Activated CD4-positive, alpha-beta T cell treated with anti-CD3 and anti-CD28 coated beads for 48 hours (primary cell): ENCODE results near the gene TXNL4B.
"Not testable (repeated sequence)": the region's sequence is repeated elsewhere in the genome, so short reads cannot be mapped to it uniquely, and the experiment has no call there.

Experiments used
- DNase-seq: peaks from one replicate; pipeline ENCODE4 v3.0.0-alpha.2; 2020

Gene TXNL4B

GRCh38 chr16:72072514-72073342, 20.7 kb downstream of the TXNL4B start:
- DNase-seq = no peak

DNA sequence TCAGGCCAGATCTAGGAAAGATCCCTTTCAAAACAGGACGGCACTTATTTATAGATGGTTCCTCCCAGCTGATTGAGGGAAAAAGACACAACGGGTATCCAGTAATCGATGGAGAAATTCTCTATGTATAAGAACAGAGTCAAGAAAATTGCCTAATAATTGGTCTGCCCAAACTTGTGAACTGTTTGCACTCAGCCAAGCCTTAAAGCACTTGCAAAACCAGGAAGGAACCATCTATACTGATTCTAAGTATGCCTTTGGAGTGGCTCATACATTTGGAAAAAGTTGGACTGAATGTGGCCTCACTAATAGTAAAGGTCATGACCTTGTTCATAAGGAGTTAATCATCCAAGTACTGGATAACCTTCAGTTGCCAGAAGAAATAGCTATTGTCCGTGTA, 24.5 kb downstream of the TXNL4B start:
- no peak for DNase-seq

GRCh38 chr16:72066747-72067146, 26.7 kb downstream of the TXNL4B start:
- no peak for DNase-seq

- no peak for DNase-seq
Observed at GRCh38 chr16:72064361-72064894, 29.0 kb downstream of the TXNL4B start.

GRCh38 chr16:72061564-72061963, 31.9 kb downstream of the TXNL4B start:
- DNase-seq = no peak

- no peak for DNase-seq
Observed at GRCh38 chr16:72060405-72060804, 33.0 kb downstream of the TXNL4B start.

DNA sequence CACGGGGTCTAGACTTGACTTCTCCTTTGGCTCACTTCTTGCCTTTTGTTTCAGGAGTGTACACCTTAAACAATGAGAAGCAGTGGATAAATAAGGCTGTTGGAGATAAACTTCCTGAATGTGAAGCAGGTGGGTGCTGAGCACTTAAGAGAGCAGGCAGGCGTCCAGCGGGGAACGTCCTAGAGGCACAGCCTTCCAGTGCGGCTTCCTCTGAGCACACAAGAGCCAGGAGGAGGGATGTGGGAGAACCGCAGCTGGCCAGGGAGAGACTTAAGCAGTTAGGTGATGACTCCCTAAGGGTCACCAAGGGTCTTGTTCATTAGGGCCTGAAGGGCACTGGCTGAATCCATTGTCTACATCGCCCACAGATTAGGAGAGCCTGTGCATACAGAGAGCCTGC, 34.4 kb downstream of the TXNL4B start:
- not testable (repeated sequence) for DNase-seq

DNA sequence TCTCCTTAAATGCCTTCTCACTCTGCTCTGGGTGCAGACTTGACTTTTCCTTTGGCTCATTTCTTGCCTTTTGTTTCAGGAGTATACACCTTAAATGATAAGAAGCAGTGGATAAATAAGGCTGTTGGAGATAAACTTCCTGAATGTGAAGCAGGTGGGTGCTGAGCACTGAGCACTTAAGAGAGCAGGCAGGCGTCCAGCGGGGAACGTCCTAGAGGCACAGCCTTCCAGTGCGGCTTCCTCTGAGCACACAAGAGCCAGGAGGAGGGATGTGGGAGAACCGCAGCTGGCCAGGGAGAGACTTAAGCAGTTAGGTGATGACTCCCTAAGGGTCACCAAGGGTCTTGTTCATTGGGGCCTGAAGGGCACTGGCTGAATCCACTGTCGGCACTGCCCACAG, 36.1 kb downstream of the TXNL4B start:
- not testable (repeated sequence) for DNase-seq

DNA sequence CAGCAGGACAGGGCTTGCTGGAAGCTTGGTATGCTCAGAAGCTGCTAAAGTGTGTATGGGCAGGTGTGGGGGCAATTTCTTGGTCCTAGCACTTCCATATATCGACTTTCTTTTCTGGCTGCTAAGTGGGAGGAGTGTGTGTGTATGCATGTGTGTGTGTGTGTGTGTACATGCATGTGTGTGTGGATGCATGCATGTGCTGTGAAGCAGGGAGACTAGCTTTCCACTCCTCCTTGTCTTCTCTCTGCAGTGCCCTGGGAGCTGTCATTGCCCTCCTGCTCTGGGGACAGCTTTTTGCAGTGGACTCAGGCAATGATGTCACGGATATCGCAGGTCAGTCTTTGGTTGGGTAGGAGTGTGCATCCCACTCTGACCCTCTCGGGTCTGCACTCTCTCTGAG, 37.5 kb downstream of the TXNL4B start:
- DNase-seq = no peak

DNA sequence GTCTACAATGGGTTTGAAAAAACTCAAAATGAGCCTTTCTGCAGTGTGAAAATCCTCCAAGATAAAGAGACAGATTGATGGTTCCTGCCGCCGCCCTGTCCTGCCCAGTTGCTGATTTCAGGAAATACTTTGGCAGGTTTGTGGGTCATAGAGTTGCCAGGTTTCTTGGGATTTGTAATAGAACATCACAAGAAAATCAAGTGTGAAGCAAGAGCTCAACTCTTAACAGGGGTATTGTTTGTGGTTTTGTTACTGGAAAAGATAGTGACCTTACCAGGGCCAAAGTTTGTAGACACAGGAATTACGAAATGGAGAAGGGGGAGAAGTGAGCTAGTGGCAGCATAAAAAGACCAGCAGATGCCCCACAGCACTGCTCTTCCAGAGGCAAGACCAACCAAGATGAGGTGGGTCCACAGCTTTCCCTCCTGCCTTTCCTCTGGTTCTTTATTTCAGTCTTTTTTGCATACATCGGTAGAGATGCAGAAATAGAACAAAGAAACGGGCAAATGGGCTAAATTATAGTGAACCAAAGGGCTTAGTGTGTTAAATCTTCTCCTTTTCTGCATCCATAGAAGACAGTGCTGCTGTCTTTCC, 39.1 kb downstream of the TXNL4B start, which contains the start of gene HP:
Gene HP, plus strand, starts transcription at position 252 of the 594 bp plus-strand sequence. Its CDS starts 148 bp downstream, at position 400.
- not testable (repeated sequence) for DNase-seq

- no peak for DNase-seq
Observed at GRCh38 chr16:72051818-72052217, 41.6 kb downstream of the TXNL4B start.

- DNase-seq = no peak
Observed at GRCh38 chr16:72050769-72051464, 42.5 kb downstream of the TXNL4B start.

DNA sequence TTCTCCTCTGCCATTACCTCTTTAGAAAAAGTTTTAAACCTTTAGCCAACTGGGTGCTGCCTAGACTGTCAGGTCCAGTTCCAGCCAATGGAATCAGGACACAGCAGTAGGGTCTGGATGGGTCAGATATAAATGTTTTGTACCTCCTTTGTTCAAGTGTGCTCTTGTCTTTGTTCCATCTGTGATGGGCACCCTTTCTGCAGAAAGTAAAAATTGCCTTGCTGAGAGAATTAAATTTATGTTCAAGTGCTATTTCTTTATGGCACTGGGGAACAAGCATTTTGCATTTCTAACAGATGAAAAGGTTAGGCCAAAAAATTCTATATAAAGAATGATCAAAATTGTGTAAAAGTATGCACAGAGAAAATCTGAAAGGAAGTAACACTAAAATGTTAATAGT, 44.3 kb downstream of the TXNL4B start:
- DNase-seq = no peak

DNA sequence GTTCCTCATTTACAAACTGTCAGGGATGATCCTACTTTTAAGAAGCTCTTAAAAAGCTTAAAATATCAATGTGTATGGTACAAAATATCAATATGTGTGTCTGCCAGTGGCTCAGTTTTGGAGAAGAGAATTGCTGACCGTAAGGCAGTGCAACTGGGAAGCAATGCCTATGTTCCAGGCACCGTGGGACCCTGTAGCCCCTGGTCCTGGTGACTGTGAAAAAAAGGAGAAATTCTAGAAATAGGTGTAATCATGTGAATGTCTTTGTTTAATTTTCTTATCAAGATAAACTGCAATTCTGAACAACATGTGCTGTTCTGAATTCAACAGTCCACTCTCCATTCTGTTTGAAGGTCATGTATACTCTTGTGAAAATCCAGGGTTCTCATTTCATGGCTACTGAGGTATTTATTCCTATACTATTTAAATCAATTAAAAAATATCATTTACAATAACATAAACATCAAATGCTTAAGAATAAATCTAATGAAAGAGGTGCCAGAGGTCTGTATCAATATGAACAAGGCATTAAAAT, 48.5 kb downstream of the TXNL4B start:
- DNase-seq = no peak

DNA sequence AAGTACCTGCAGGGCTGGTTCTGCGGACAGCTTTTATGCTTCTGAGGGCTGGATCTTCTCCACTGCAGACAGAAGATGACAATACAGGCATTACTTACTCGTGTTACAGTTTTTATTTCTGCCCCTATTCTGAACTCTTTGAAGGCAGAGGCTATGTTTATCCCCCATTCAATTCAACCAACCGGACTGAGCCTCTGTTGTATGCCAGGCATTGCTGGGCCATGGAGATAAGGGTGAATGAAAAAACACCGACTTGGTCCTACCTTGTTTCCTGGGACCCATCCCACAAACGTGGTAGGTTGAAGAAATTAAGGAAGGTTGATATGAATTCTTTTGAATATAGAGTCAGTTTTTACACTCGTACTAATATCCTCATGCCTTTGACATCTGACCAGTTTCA, 49.1 kb downstream of the TXNL4B start:
- DNase-seq = no peak

GRCh38 chr16:72043539-72043938, 49.9 kb downstream of the TXNL4B start:
- DNase-seq = no peak

GRCh38 chr16:72043058-72043457, 50.4 kb downstream of the TXNL4B start:
- no peak for DNase-seq

DNA sequence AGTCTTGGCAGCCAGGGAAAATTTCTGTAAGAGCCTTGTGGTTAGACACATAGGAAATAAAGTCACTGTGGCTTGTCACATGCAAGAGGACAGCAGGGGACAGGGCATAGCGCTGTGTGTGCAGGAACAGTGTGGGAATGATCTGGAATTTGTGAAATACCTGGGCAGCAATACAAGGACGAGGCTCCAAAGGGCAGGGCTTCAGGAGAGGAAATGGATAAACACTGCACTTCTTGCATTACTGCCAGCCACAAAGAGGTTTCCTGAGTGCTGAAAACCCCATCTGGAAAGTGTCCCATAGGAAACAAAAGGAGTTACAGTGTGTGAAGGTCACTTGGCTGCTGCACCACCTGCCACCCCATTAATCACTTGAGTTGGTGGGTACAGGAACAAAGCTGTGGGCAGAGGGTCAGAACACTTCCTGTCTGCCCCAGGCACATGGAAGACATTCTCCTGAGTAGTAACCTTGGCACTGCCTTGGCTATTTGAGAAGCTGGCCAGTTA, 51.2 kb downstream of the TXNL4B start:
- DNase-seq = no peak

- DNase-seq = no peak
Observed at GRCh38 chr16:72036098-72036497, 57.3 kb downstream of the TXNL4B start.
